ENCODE data around the gene YOD1. TPM values are rescaled to one million over a fixed set of nuclear protein-coding genes. Genes with fewer than 3 reads are reported as not detected.

Gene YOD1
- total and polyA plus RNA-seq, 2 donors (not counting 1 experiment from before 2014, with no cell fraction given): 3.0 to 5.6 TPM

DNA sequence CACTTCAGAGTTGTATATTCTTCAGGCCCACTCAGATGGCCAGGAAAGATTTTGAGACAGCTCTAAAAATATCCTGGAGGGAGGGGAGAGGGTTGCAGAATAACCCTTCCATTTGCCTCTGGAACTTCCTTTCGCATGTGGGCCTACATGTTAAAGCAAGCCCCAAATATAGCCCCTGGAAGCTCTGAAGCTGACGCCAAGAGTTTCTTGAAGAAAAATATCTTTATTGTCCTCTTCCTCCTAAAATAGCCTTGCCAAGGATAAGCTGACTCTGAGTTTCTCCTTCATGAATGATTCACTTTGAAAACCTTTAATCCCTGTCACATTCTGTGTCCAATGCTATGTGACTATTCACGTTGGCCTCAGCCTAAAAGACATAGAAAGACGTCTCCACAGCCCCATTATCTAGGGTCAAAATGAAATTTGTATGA, 24.9 kb downstream of the YOD1 start:
- DNase-seq (ENCODE audit: low read depth in 2 of 2): peak in 1 of 2 donors; percentile 60
- Histone ChIP-seq H3K4me3 (replicated peaks in 1 of 4; ENCODE audit: control extremely low read depth in 1 of 4, insufficient read depth in 1 of 4, low read depth in 3 of 4, low read length in 4 of 4) (no peak overlapping the region), H3K4me2 (ENCODE audit: extremely low read depth, insufficient read depth, low read length) (no peak overlapping the region), H4K20me1 (ENCODE audit: control insufficient read depth, extremely low read depth, insufficient read depth, low read length) (no peaks in the 10 kb centered on the region), H3K79me2 (ENCODE audit: control insufficient read depth, insufficient read depth, low read length) (no peaks in the 10 kb centered on the region), H3K9me3 (ENCODE audit: control insufficient read depth, insufficient read depth, low read depth, low read length) (no peaks in the 10 kb centered on the region), H3K9ac (ENCODE audit: insufficient read depth, low read length) (no peak overlapping the region), H3K4me1 (ENCODE audit: control insufficient read depth, extremely low read depth, insufficient read depth, low read length) (peaks cover 7% of the 10 kb centered on the region), H3K27ac (ENCODE audit: insufficient read depth, low read length) (no peak overlapping the region), H2AFZ (ENCODE audit: low read length) (no peak overlapping the region), H3K27me3 (ENCODE audit: control insufficient read depth, insufficient read depth, low read length) (peaks cover 2% of the 10 kb centered on the region), H3K36me3 (ENCODE audit: control insufficient read depth, insufficient read depth, low read length) (no peaks in the 10 kb centered on the region)
- TF ChIP-seq, protein P1, sequence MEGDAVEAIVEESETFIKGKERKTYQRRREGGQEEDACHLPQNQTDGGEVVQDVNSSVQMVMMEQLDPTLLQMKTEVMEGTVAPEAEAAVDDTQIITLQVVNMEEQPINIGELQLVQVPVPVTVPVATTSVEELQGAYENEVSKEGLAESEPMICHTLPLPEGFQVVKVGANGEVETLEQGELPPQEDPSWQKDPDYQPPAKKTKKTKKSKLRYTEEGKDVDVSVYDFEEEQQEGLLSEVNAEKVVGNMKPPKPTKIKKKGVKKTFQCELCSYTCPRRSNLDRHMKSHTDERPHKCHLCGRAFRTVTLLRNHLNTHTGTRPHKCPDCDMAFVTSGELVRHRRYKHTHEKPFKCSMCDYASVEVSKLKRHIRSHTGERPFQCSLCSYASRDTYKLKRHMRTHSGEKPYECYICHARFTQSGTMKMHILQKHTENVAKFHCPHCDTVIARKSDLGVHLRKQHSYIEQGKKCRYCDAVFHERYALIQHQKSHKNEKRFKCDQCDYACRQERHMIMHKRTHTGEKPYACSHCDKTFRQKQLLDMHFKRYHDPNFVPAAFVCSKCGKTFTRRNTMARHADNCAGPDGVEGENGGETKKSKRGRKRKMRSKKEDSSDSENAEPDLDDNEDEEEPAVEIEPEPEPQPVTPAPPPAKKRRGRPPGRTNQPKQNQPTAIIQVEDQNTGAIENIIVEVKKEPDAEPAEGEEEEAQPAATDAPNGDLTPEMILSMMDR (conservative IDR thresholded peaks at IDR 0.05 in 1 of 2, IDR thresholded peaks at IDR 0.05 in 1 of 2; ENCODE audit: low read depth in 1 of 2, low read length in 2 of 2): no peak
- no peak for TF ChIP-seq EZH2 (IDR thresholded peaks at IDR 0.05; ENCODE audit: low read length, missing control alignments)

DNA sequence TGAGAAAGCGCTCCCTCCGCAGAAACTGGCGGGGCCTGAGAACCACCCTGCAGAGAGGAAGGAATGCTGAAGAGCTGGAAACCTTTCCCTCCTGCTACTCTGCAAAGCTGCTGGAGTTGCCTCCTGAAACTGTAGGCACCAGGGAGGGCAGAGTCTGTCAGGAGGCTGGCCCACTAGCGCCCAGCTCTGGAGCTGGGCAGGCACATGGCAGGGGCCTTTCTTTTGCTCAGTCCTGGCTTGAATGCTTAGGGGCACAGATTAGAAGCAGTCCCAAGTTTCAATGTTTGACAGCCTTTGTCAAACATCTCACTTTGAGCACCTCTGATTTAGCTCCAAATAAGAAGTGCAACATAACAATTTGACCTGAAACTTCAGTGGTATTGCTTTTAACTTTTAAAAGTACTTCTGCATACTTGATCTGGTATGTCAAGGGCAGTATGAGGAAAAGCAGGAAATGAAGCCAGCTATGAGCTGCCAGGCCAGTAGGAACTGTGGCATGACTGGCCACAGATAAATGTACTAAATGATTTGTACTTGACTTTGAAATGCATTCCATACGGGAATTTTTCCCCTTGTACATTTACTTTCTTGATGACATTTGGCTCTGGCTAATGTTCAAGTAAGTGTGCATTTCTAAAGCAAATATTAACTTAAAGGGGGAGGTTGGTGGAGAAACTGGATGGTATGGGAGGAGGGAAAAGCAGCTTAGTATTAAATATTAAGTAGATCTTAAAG, 25.7 kb downstream of the YOD1 start:
- Histone ChIP-seq H3K4me3 (replicated peaks in 1 of 4; ENCODE audit: control extremely low read depth in 1 of 4, insufficient read depth in 1 of 4, low read depth in 3 of 4, low read length in 4 of 4) (no peak overlapping the region), H3K9me3 (ENCODE audit: control insufficient read depth, insufficient read depth, low read depth, low read length) (no peaks in the 10 kb centered on the region), H4K20me1 (ENCODE audit: control insufficient read depth, extremely low read depth, insufficient read depth, low read length) (no peaks in the 10 kb centered on the region), H3K79me2 (ENCODE audit: control insufficient read depth, insufficient read depth, low read length) (no peaks in the 10 kb centered on the region), H2AFZ (ENCODE audit: low read length) (peak overlapping the region; percentile 62), H3K27ac (ENCODE audit: insufficient read depth, low read length) (no peak overlapping the region), H3K36me3 (ENCODE audit: control insufficient read depth, insufficient read depth, low read length) (no peaks in the 10 kb centered on the region), H3K9ac (ENCODE audit: insufficient read depth, low read length) (no peak overlapping the region), H3K4me1 (ENCODE audit: control insufficient read depth, extremely low read depth, insufficient read depth, low read length) (peaks cover 7% of the 10 kb centered on the region), H3K27me3 (ENCODE audit: control insufficient read depth, insufficient read depth, low read length) (no peaks in the 10 kb centered on the region), H3K4me2 (ENCODE audit: extremely low read depth, insufficient read depth, low read length) (peak overlapping the region; percentile 49)
- TF ChIP-seq, protein P1 (conservative IDR thresholded peaks at IDR 0.05 in 1 of 2, IDR thresholded peaks at IDR 0.05 in 1 of 2; ENCODE audit: low read depth in 1 of 2, low read length in 2 of 2): no peak
- no peak for TF ChIP-seq EZH2 (IDR thresholded peaks at IDR 0.05; ENCODE audit: low read length, missing control alignments)
- peak; percentile 13 to 81 for DNase-seq (ENCODE audit: low read depth in 2 of 2)

DNA sequence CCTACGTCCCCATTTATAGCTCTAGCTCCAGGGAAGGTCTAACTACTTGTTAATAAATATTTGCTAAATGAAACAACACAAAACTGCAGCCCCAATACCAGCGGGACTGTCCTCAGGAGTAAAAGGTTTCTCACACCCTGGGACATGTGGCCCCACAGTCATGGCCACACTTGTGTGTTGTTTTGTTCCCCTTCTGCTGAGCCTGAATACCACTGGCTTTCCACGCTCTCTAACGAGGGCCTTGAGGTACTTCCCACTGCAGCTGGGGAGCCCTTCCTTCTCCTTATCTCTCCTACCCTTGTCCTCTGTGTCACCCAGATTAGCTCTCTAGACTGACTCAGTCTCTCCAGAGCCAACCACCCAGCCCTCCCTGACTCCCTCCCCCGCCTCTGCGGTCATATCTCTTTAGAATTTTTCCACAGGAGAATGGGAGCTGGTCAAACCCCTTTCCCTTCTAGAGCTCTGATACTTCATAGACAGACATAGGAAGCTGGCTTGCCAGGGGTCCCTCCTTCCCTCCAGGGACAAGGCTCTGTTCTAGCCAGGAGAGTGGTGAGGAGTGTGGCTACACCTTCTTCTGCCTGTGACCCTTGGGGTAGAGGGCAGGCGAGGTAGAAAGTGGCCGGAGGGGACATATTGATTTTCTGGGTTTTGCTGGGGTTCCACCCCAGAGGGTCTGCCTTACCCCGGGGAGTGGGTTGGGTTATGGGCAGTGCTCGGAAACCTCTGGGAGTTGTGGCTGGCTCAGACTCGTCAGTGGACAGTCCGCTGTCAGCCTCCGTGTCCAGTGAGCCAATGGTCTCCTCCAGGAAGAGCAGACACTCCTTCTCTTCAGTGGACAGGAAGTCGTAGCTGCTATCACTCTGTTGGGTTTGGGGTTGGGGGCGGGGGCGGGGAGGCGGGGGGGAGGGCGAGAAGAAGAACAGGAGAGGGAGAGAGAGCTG, 26.5 kb downstream of the YOD1 start:
- Histone ChIP-seq H3K4me2 (ENCODE audit: extremely low read depth, insufficient read depth, low read length) (no peak overlapping the region), H4K20me1 (ENCODE audit: control insufficient read depth, extremely low read depth, insufficient read depth, low read length) (no peaks in the 10 kb centered on the region), H3K9ac (ENCODE audit: insufficient read depth, low read length) (no peak overlapping the region), H3K4me1 (ENCODE audit: control insufficient read depth, extremely low read depth, insufficient read depth, low read length) (peaks cover 7% of the 10 kb centered on the region), H3K27ac (ENCODE audit: insufficient read depth, low read length) (no peak overlapping the region), H3K79me2 (ENCODE audit: control insufficient read depth, insufficient read depth, low read length) (no peaks in the 10 kb centered on the region), H3K27me3 (ENCODE audit: control insufficient read depth, insufficient read depth, low read length) (no peaks in the 10 kb centered on the region), H2AFZ (ENCODE audit: low read length) (peak overlapping the region; percentile 55), H3K36me3 (ENCODE audit: control insufficient read depth, insufficient read depth, low read length) (no peaks in the 10 kb centered on the region), H3K9me3 (ENCODE audit: control insufficient read depth, insufficient read depth, low read depth, low read length) (no peaks in the 10 kb centered on the region), H3K4me3 (replicated peaks in 1 of 4; ENCODE audit: control extremely low read depth in 1 of 4, insufficient read depth in 1 of 4, low read depth in 3 of 4, low read length in 4 of 4) (no peak overlapping the region)
- DNase-seq (ENCODE audit: low read depth in 2 of 2): peak in 1 of 2 donors; percentile 69
- TF ChIP-seq, protein P1 (conservative IDR thresholded peaks at IDR 0.05 in 1 of 2, IDR thresholded peaks at IDR 0.05 in 1 of 2; ENCODE audit: low read depth in 1 of 2, low read length in 2 of 2): no peak
- TF ChIP-seq EZH2 (IDR thresholded peaks at IDR 0.05; ENCODE audit: low read length, missing control alignments): no peak

Data from fibroblast of lung (primary cell).